Hematopoietic multipotent progenitor cell (in vitro differentiated cells): ENCODE measurements around the gene TNFSF15. TPM values are rescaled to one million over a fixed set of nuclear protein-coding genes. Genes with fewer than 3 reads are reported as not detected.

Source experiments
- DNase-seq, 3 donors: peaks; one replicate each; pipeline ENCODE4 v3.0.0-alpha.2; 2011 to 2015; ENCODE audit warnings: low read depth in 2 of 3, low spot score in 2 of 3
- total RNA-seq: library from RNA; depleted of rRNA; stranded (reverse); fragments of >200 nt; gene quantifications from one replicate; pipeline ENCODE4 v1.2.3, GENCODE V29; 2012

Gene TNFSF15
- total RNA-seq, 1 donor = under 0.01 TPM

DNA sequence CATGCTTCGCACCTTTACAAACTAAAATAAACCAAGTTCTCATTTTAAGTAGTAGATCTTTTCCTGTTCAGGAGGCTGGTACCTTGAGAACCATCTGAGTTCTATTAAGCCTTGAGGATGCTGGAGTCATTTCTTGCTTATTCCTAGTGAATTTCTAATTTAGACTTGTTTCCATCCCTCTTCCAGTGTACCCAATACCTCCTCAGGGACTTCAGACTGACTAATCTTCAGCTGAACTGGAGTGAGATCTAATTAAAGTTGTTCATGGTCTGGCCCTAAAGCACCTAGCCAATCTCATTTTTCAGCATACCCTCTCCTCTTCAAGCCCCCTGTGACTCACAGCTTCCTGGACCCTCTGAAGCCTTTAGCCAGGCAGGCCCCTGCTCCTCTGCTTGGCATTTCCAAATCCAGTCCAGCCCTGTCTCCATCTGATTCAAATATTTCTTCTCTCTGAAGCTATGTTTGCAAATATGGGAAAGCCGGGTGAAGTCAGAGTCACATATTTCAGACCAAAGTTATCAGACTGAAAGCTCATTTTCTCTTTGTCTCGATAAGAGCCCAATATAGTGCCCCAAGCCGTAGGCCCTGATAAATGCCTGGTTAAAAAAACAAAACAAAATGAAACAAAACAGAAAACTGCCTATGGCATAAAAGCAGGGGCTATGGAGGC is 19.4 kb upstream of the TNFSF15 start:
- no peak for DNase-seq

DNA sequence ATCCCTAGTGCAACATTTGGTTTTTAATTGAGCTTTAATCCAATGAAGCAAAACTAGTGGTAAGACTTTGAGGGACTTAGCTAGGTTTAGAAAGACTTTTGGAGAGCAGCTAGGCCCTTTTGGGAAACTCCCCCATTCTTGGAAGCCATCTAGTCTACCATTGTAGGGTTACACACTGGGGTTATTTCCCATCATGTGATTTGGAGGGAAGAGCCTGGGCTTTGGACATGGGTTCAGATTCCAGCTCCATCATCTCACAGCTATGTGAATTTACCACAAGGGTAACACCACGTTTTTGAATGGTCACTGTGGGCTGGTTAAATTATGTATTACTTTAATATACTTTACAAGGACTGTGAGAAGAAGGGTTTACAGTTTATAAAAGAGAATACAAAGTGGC is 18.3 kb upstream of the TNFSF15 start:
- no peak for DNase-seq

DNA sequence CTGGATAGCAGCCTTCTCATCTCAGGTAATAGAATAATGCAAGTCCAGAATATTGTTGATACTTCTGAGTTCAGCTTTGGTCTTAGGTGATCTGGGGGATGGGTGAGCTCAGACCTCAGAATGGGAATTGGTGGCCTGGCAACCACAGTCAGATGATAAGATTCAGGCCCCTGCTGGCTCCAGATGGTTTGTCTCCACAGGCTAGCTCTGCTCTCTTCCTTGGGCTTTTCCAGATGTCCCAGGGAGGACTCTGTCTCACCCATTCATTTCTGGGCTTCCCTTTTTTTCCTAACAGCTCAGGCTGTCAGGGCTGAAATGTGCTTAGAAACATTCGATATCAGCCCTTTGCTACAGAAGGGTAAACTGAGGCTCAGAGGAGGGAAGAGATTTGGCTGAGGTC is 17.6 kb upstream of the TNFSF15 start:
- DNase-seq = no peak

DNA sequence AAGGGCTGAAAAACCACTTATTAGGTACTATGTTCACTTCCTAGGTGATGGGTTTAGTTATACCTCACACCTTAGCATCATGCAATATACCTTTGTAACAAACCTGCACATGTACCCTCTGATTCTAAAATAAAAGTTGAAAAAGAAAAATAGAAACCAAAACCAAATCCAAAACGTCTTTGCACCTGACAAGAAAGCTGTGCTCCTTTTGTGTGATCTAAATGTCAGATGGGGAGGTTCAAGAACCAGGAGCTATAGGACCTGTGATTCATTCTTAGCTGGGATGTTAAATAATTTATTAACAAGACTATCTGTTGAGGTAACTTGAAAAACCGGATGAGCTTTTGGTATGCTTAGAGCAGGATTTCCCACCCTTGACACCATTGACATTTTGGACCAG is 16.9 kb upstream of the TNFSF15 start:
- no peak for DNase-seq

DNA sequence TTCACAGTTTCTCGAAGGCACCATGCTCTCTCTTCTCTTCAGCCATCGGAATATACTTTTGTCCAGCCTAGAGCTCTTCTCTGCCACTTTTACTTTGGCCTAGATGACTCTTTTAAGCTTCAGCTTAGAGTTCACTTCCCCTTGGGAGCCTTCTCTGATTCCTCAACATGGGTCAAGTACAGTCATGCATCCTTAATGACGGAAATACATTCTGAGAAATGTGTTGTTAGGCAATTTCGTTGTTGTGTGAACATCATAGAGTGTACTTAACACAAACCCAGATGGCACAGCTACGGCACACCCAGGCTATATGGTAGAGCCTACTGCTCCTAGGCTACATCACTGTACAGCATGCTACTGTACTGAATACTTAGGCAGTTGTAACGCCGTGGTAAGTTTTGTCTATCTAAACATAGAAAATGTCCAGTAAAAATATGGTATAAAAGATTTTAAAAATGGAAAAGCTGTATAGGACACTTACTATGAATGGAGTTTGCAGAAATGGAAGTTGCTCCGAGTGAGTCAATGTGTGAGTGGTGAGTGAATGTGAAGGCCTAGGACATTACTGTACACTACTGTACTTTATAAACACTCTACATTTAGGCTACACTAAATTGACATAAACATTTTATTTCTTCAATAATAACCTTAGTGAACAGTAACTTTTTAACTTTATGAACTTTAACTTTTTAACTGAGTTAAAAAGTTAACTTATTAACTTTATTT is 15.1 kb upstream of the TNFSF15 start:
- DNase-seq = no peak

DNA sequence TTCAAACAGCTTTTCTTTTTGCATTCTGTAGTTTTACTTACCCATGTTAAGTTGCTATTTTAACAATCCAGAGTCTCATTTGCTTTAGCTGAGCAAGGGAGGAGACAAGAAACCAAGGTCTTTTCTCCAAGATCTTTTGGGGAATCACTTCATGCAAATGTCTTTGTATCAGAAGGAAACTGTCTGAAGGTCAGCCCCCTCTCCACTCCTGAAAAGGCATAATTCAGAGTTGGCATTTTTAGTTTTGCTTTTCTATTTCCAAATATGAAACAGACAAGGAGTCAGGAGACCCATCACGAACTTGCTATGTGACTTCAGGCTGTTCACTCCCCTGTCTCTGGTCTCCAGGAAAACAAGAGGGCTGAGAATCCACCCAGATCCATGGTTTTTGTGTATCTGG is 12.3 kb upstream of the TNFSF15 start:
- no peak for DNase-seq

DNA sequence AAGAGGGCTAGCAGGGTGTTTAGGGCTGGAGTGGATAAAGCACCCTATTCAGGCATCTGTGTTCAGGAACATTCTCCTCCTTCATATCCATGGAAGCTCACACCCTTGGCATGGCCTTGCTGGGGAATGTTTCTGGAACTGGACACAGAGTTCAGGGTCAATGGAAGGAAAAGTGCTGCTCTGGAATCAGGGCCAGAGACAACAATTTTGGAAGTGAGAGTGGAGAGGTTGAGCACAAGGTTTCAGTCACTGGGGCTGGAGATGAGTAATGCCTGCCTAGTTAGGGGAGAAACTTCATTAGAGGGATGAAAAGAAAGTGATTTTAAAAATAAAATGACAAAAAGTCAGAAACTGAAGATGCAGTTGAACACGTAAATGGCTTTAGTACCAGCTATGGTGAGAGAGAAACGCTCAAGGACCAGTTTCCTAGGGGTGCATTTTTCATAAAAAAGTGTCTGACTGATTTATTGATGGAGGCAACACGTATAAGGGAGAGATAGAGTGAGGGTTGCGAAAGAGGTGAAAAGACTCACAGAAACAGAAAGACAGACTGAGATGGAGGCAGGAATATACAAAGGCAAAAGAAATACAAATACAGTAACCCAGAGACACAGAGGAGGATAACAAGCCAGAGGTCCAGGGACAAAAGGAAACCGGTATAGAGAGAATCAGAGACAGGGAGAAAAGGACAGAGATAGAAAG is 8.0 kb upstream of the TNFSF15 start:
- DNase-seq = no peak

DNA sequence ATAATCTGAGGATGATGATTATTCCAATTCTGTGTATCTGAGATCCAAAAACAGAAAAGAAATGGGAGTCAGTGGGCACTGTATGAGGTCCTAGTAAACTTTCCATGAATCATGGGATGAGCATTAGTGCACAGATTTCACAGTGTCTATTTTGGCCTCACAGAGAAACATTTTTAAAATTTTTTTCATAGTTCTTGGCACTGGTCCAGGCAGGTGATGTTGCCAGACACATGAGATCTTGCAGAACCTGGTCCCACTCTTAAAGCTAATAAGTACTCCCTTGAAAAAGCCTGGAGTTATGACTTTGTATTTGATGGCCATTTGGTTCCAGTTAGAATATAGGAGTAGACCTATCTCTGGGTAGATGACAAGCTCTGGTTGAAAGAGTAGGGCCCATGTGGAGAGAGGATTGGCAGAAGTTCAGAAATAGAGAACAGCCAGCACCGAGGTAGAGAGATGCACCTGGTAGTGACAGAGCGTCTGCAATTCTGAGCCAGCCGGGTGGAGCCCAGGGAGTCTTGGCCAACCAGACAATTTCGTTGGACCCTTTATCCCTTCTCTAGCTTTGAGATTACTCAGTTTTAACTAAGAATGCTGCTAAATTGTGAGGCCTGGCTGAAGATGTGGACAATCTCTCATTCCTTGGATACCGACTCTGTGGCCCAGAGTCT is 6.3 kb upstream of the TNFSF15 start:
- DNase-seq = no peak

DNA sequence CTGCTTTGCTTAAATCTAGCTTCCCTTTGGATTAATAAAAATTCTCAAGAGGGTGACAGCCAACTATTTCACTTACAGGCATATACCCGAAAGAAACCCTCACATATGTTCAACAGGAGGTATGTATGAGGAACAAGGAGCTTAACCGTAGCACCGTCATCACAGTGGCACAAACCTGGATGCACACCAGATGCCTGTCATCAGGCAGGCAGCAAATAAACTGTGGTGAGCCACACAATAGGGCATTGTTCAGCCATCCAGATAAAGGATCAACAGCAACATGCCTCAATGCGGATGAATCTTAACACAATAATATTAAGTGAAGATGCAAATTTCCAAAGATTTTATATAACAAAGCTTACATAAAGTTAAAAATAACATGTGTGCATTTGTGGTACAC is 5.5 kb upstream of the TNFSF15 start:
- no peak for DNase-seq

DNA sequence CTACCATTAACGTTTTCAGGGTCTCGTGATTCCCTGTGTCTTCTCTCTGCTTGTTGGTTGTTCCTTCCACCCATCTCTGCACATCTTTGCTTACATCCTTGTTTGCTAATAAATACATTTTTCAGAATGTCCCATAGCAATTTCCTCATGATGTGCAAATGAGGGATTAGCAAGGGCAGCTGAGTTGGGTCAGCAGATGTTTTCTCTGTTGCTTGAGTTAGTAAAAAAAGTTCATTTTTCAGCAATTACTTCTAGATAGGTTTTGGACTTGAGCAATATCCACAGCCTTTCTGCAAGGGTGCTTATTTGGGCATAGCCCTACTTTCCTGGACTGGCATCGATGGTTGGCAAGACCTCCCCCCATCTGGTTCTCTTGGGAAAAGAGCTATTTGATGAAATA is 4.8 kb upstream of the TNFSF15 start:
- DNase-seq = no peak

DNA sequence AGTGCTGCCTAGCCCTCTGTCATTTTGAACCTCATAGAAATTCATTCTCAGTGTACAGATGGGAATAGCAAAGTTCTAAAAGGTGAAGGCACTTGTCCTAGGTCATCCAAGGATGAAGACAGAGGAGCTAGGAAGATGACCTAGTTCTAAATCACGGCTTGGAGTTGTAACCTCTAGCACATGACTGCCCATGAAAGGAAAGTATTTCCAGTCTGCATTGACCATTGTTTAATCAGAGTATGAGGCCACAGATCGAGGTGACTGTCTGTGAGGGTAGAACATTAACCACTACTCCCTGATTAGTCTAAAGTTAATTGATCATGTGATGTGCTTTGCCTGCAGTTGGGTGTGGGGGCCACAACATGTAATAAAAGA is 674 bp upstream of the TNFSF15 start:
- no peak for DNase-seq

DNA sequence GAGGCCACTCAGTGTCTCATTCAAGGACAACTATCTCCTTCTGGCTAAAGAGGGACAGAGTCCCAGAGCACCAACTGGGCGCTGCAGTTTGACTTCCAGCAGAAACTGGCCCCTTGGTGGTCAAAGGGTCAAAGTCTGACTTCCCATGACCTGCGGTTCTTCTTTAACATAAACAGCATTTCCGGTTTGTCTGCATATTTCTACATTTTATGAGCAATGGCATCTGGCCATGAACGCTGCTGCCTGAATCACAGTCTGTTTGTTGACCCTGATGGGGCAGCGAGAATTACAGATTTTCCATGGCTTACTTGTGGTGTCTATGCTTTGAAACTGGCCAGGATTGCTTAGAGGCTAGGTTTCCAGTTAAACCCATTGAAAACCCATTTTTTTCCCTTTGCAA is 1.3 kb downstream of the TNFSF15 start:
- no peak for DNase-seq

DNA sequence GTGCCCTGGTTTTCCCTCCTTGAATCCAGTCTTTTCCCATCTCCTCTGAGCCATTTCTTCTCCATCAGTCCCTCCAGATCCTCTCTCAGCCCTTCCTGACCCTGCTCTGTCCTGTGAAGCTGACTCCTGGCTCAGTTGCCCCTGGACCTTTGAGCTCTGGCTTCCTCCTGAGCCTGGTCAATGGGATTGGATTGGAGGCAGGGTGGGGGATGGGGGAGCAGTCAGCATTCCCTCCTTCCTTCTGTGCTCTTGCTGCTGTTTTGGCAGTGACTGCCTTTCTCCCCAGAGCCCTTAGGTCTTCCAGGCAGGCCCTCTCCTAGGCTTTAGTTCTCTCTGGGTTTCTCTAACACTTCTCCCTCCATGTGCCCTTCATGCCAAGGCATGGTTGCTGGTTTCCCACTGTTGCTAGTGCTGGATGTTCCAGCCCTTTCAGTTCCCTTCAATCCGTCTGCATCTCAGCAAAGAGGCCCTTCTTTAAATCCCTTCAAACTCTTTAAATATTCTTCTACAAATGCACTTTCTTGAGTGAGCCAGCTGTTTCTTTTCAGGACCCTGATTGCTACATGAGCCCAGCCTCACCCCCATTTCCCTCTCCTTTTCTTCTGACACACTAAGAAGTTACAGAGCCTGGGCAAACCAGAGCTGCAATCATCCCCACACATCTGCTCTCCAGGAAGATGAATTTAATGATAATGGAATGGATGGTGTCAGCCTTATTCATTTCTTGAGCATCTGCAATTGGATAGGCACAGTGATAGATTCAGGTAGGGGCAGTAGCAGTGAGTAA is 2.2 kb downstream of the TNFSF15 start:
- DNase-seq = no peak

DNA sequence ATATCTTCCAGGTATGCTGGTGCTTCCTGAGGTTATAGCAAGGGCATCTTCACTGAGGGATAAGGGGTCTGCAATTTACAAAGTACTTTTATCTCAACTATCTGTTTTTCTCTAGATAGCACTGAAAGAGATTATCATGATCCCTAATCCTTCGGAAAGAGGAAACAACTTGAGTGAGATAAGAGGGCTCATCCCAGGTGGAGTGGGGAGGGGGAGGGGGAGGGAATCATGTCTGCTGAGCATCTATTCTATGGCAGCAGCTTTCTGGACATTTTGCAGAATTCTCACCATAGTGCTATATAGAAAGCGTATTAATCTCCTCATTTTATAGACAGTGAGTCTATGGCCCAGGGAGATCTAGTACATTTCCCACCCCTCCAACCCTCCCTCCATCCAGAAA is 5.9 kb downstream of the TNFSF15 start:
- no peak for DNase-seq

DNA sequence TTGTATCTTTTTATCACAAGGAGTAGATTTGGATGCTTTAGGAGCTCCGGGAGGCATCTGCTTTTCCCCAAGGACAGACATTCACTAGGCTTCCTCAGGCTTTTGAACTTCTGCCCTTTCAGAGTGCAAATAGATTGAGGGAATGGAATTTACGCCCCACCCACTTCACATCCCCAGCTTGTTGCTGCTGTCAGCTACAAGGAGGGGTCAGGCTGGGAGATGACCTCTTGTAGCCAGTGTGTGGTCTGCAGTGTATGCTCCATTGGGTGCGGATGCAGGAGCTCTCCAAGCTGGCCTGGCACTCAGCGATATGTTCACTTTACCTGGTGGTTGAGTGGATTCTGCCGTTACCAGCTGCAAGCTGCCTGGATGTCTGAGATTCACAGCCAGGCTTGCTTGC is 6.4 kb downstream of the TNFSF15 start:
- no peak for DNase-seq

DNA sequence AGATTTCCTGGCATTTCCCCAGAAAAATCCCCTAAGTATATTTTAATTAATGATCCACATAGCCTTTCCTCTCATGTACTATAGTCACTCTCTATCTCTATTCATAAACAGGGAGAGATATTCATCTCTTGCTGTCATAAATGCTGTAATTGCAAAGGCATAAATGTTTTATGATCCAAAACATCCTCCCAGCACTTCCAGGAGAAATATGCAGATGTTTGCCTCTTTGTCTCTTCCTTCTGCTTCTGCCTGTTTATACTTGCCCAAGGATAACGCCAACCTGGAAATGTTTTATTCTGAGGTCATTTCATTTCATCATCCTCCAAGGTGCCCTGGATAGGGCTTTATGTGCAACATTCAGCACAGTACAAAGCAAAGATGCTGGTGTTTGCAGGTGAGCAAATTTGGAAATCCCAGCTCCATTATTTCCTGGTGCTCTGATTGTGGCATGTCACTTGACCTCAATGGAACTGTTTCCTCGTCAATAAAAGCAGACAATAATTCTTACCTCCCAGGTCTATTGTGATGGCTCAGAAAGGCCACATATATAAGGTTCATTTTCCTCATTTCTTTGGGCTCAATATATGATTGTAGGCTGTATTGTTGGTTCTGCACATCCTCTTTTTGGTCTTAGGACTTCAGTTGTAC is 6.9 kb downstream of the TNFSF15 start:
- DNase-seq = no peak

DNA sequence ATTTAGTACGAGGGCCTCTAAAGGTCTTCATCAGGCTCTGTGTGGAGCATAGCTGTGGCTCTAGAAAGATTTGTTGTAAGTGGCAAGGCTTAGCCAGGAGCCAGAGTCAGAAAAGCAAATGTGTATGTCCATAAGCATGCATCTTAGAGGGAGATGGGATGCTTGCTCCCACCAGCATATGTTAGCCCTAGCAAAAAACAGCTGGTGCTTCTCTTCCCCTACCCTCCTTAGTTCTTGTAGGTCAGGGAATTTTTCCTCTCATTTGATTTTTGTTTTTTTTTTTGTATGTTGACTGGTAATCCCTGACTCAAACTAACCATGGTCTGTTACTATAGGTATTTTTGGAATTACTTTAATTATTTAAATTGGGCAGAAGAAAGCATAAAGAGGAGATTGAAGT is 7.7 kb downstream of the TNFSF15 start:
- DNase-seq = no peak

DNA sequence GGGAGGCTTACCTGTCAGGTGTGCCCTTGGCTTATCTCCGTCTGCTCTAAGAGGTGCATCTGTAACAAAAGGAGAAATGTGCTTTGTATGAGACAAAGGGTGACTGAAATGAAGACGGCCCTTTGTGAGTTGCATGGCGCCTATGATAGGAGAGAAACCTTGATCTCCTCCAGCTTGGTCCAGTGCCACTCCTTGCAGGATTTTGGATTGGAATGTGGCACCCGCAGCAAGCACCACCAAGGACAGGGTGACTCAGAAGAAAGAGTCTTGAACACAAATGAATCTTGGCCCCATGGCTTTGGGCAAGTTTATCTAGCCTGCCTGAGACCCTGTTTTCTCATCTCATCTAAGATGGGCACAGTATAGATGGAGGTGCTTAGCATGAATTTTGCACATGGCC is 13.4 kb downstream of the TNFSF15 start:
- DNase-seq = no peak

DNA sequence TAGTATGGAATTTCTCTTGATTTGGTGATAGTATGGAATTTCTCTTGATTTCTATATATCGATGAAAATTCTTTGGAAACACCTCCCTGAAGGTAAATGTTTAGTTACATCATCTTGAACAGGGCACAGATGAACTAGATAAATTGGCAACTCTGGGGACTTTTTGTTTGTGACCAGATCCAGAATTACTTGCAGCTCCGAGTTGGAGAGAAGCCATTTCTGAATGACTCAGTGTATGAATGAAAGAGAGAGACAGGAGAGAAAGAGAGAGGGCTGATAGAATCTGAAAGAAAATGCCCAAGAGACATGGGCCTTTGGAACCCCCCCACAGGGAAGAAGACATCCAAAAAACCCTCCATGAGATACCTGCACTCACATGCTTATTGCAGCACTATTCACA is 14.1 kb downstream of the TNFSF15 start:
- DNase-seq = no peak

DNA sequence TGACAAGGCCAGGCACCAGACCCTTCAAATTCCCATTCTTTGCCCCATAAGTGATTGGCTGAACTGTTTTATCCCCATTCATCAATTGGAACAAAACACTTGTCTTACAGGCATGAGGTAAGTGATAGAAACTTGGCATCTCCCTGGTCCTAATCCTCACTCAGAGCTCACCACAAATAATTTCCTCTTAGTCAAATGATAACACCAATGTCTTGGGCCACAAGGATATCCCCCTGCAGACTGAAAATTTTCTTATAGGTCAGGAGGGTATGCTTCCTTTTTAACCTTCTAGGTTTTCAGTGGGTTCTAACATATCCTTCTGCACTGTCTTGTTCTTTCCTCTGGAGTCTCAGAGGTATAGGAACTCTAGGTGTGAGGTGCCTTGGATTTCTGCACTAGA is 14.5 kb downstream of the TNFSF15 start:
- no peak for DNase-seq
